IMR-90 (cell line): ENCODE measurements around the gene GNB1L. TPM values are rescaled to one million over a fixed set of nuclear protein-coding genes. Genes with fewer than 3 reads are reported as not detected.

ENCODE experiments used
- ATAC-seq: fragments of 200-7000 bp; cut with Tn5 transposase; 2 replicates; pipeline ENCODE4 v1.9.1; 2020; ENCODE audit warnings: low read depth, mild to moderate bottlenecking, moderate library complexity
- BruUV-seq: library from RNA; stranded (reverse); fragments of 400-500 nt; replicated peaks from 2 replicates; lab custom pipeline; 2021; lab: Mats Ljungman, UMichigan
- CTCF ChIA-PET: fragments of 300-600 bp; formaldehyde crosslinking; extraction: SDS; loops from one replicate; lab custom pipeline; 2021; ENCODE audit warnings: antibody characterized with exemption; lab: Yijun Ruan, JAX
- POLR2A ChIA-PET: fragments of 300-600 bp; sonication (Branson Sonifier 250); formaldehyde crosslinking; loops from one replicate; lab custom pipeline; 2022; ENCODE audit warnings: antibody characterized with exemption; ENCODE audit not compliant: unreplicated experiment; lab: Charles Lee
- DNase-seq: peaks from one replicate; pipeline ENCODE4 v3.0.0; 2013
- H2AFZ ChIP-seq: replicated peaks from 2 replicates; pipeline ENCODE3; 2013; ENCODE audit warnings: low read length, mild to moderate bottlenecking; ENCODE audit not compliant: poor library complexity
- H2AK5ac ChIP-seq: 2 replicates; pipeline ENCODE4 v1.6.1; 2013; ENCODE audit warnings: low read depth, low read length, inconsistent platforms
- H2AK9ac ChIP-seq: replicated peaks from 2 replicates; pipeline ENCODE3; 2013; ENCODE audit warnings: mild to moderate bottlenecking, low read depth, low read length, moderate library complexity; ENCODE audit not compliant: poor library complexity
- H2BK120ac ChIP-seq: 2 replicates; pipeline ENCODE4 v1.6.1; 2013; ENCODE audit warnings: low read depth, low read length, inconsistent platforms
- H2BK15ac ChIP-seq: 3 replicates; pipeline ENCODE4 v1.6.1; 2013; ENCODE audit warnings: low read depth, low read length, inconsistent platforms
- H2BK20ac ChIP-seq: 2 replicates; pipeline ENCODE4 v1.6.1; 2013; ENCODE audit warnings: low read depth, mild to moderate bottlenecking, inconsistent platforms, low read length, moderate library complexity
- H2BK5ac ChIP-seq: 2 replicates; pipeline ENCODE4 v1.6.1; 2013; ENCODE audit warnings: mild to moderate bottlenecking, low read depth, low read length, inconsistent platforms; ENCODE audit not compliant: poor library complexity, severe bottlenecking
- H3K14ac ChIP-seq: replicated peaks from 2 replicates; pipeline ENCODE4 v1.6.1; 2013; ENCODE audit warnings: low read depth, low read length, inconsistent platforms
- H3K18ac ChIP-seq: 2 replicates; pipeline ENCODE4 v1.6.1; 2013; ENCODE audit warnings: low read depth, low read length, control low read depth
- H3K23ac ChIP-seq: 2 replicates; pipeline ENCODE4 v1.6.1; 2013; ENCODE audit warnings: low read depth, low read length, inconsistent platforms
- H3K27ac ChIP-seq: 2 replicates; pipeline ENCODE4 v1.5.1; 2013; ENCODE audit warnings: mild to moderate bottlenecking, control low read depth, low read length; ENCODE audit not compliant: insufficient read depth
- H3K27me3 ChIP-seq: 2 replicates; pipeline ENCODE4 v1.6.1; 2013; ENCODE audit warnings: low read length; ENCODE audit not compliant: control insufficient read depth, insufficient read depth
- H3K36me3 ChIP-seq: 2 replicates; pipeline ENCODE4 v1.6.1; 2013; ENCODE audit warnings: low read length, mixed read lengths; ENCODE audit not compliant: control insufficient read depth, insufficient read depth
- H3K4ac ChIP-seq: 2 replicates; pipeline ENCODE4 v1.6.1; 2013; ENCODE audit warnings: low read depth, low read length, inconsistent platforms
- H3K4me1 ChIP-seq: 2 replicates; pipeline ENCODE4 v1.6.1; 2013; ENCODE audit warnings: low read length, mixed read lengths; ENCODE audit not compliant: control insufficient read depth, insufficient read depth
- H3K4me2 ChIP-seq: 2 replicates; pipeline ENCODE4 v1.6.1; 2013; ENCODE audit warnings: low read depth, mild to moderate bottlenecking, control low read depth, low read length, moderate library complexity
- H3K4me3 ChIP-seq: 2 replicates; pipeline ENCODE4 v1.5.1; 2013; ENCODE audit warnings: low read depth, mild to moderate bottlenecking, control low read depth, low read length, moderate library complexity; ENCODE audit not compliant: insufficient read depth
- H3K56ac ChIP-seq: 2 replicates; pipeline ENCODE4 v1.6.1; 2013; ENCODE audit warnings: low read length, inconsistent platforms; ENCODE audit not compliant: insufficient read depth; ENCODE audit errors: extremely low read depth
- H3K79me1 ChIP-seq, 2 experiments: 2 replicates each; pipeline ENCODE4 v1.6.1; 2013; ENCODE audit warnings: low read length in 2 of 2, inconsistent platforms in 1 of 2, low read depth in 1 of 2
- H3K9ac ChIP-seq: 2 replicates; pipeline ENCODE4 v1.6.1; 2013; ENCODE audit warnings: low read depth, low read length, control low read depth
- H3K9me1 ChIP-seq: 2 replicates; pipeline ENCODE4 v1.6.1; 2013; ENCODE audit warnings: low read length, inconsistent platforms; ENCODE audit not compliant: insufficient read depth
- H3K9me3 ChIP-seq: 2 replicates; pipeline ENCODE4 v1.6.1; 2013; ENCODE audit warnings: low read length; ENCODE audit not compliant: control insufficient read depth, insufficient read depth
- H4K20me1 ChIP-seq: 2 replicates; pipeline ENCODE4 v1.6.1; 2013; ENCODE audit warnings: low read length, inconsistent platforms; ENCODE audit not compliant: insufficient read depth
- H4K5ac ChIP-seq: 2 replicates; pipeline ENCODE4 v1.6.1; 2013; ENCODE audit warnings: mild to moderate bottlenecking, low read depth, low read length, control low read depth
- H4K8ac ChIP-seq, 2 experiments: 2 replicates each; pipeline ENCODE4 v1.6.1; 2013; ENCODE audit warnings: low read depth in 2 of 2, low read length in 2 of 2, control low read depth in 1 of 2, inconsistent platforms in 1 of 2
- H4K91ac ChIP-seq: 2 replicates; pipeline ENCODE4 v1.6.1; 2013; ENCODE audit warnings: low read depth, low read length, inconsistent platforms; ENCODE audit not compliant: insufficient read depth
- BHLHE40 ChIP-seq: fragments of 150-350 bp; IDR thresholded peaks from 2 replicates; pipeline ENCODE4 v1.6.1; 2016; ENCODE audit warnings: mild to moderate bottlenecking, low read depth, low read length
- CEBPB ChIP-seq: IDR thresholded peaks from 2 replicates; pipeline ENCODE4 v1.6.1; 2012; ENCODE audit warnings: low read depth, low read length, improper control_type of control experiment
- CHD1 ChIP-seq: IDR thresholded peaks from 2 replicates; pipeline ENCODE4 v1.6.1; 2012; ENCODE audit warnings: low read depth, low read length, improper control_type of control experiment
- CTCF ChIP-seq: conservative IDR thresholded peaks from 2 replicates; pipeline ENCODE4 v1.5.1; 2012; ENCODE audit warnings: mild to moderate bottlenecking, low read depth, low read length, improper control_type of control experiment
- ELK1 ChIP-seq: fragments of 150-350 bp; IDR thresholded peaks from 2 replicates; pipeline ENCODE4 v1.6.1; 2016; ENCODE audit warnings: low read depth, mild to moderate bottlenecking, low read length, moderate library complexity, borderline replicate concordance
- FOS ChIP-seq: fragments of 150-350 bp; IDR thresholded peaks from 2 replicates; pipeline ENCODE4 v1.6.1; 2016; ENCODE audit warnings: low read depth, low read length
- MAFK ChIP-seq: IDR thresholded peaks from 2 replicates; pipeline ENCODE4 v1.6.1; 2012; ENCODE audit warnings: low read depth, low read length, improper control_type of control experiment
- MAZ ChIP-seq: IDR thresholded peaks from 2 replicates; pipeline ENCODE4 v1.6.1; 2012; ENCODE audit warnings: low read depth, mild to moderate bottlenecking, low read length, improper control_type of control experiment, moderate library complexity, borderline replicate concordance
- MXI1 ChIP-seq: IDR thresholded peaks from 2 replicates; pipeline ENCODE4 v1.6.1; 2012; ENCODE audit warnings: low read depth, mild to moderate bottlenecking, low read length, moderate library complexity, borderline replicate concordance
- NFE2L2 ChIP-seq: fragments of 150-350 bp; IDR thresholded peaks from 2 replicates; pipeline ENCODE4 v1.6.1; 2016; ENCODE audit warnings: low read depth, mild to moderate bottlenecking, low read length
- POLR2A ChIP-seq: IDR thresholded peaks from 2 replicates; pipeline ENCODE4 v1.6.1; 2012; ENCODE audit warnings: mild to moderate bottlenecking, low read depth, low read length
- RAD21 ChIP-seq: IDR thresholded peaks from 2 replicates; pipeline ENCODE4 v1.6.1; 2012; ENCODE audit warnings: low read length, improper control_type of control experiment
- RCOR1 ChIP-seq: IDR thresholded peaks from 2 replicates; pipeline ENCODE4 v1.6.1; 2012; ENCODE audit warnings: mild to moderate bottlenecking, low read length, improper control_type of control experiment; ENCODE audit not compliant: insufficient replicate concordance
- RFX5 ChIP-seq: IDR thresholded peaks from 2 replicates; pipeline ENCODE4 v1.8.0; 2012; ENCODE audit warnings: low read depth, mild to moderate bottlenecking, low read length, moderate library complexity
- USF2 ChIP-seq: fragments of 150-350 bp; IDR thresholded peaks from 2 replicates; pipeline ENCODE4 v1.6.1; 2017; ENCODE audit warnings: mild to moderate bottlenecking, antibody characterized with exemption, low read length, low read depth
- WGBS, 2 experiments: methylation state at CpG; one replicate each; pipeline versions ENCODE4 v1.1.5 to v1.1.7; 2013; ENCODE audit warnings: missing lambda C conversion rate in 2 of 2; ENCODE audit not compliant: insufficient read length in 1 of 2; ENCODE audit errors: extremely low coverage in 2 of 2; 5-methylcytosine and 5-hydroxymethylcytosine counted together
- dilution Hi-C: fragments of 300-500 bp; cut with HindIII; formaldehyde crosslinking; loops from one replicate; pipeline ENCODE4 v1.14.3; 2018; ENCODE audit warnings: low sequenced_read_pairs; ENCODE audit not compliant: unreplicated experiment
- in situ Hi-C: fragments of 300-500 bp; cut with MboI; formaldehyde crosslinking; loops from 3 replicates; pipeline ENCODE4 v1.14.3; 2019; ENCODE audit warnings: low sequenced_read_pairs, inconsistent platforms, mixed read lengths
- intact Hi-C: fragments of 100-400 bp; cut with micrococcal nuclease; formaldehyde crosslinking; loops from 2 replicates; pipeline ENCODE4 v1.10.0; 2022
- polyA plus RNA-seq, 3 experiments: library from polyadenylated mRNA; depleted of rRNA; stranded (reverse); fragments of >200 nt; gene quantifications; 2 replicates each; pipeline ENCODE4 v1.2.3, GENCODE V29; 2012; ENCODE audit warnings: low replicate concordance in 1 of 3
- total RNA-seq: library from RNA; depleted of rRNA; stranded (reverse); fragments of >200 nt; gene quantifications from 2 replicates; pipeline ENCODE4 v1.2.3, GENCODE V29; 2012

Gene GNB1L
- total and polyA plus RNA-seq, 2 of the 4 experiments (the other 2 are of a cell fraction): 2.5 to 4.4 TPM

- H3K56ac ChIP-seq: no peak overlapping the region
Observed at GRCh38 chr22:19852177-19852781, 2.4 kb downstream of the GNB1L start.

More at GRCh38 chr22:19852177-19852781, 2.4 kb downstream of the GNB1L start:
- H3K4me1 ChIP-seq: peaks cover 18% of the 10 kb centered on the region
- H2BK5ac ChIP-seq: no peak overlapping the region
- no peak overlapping the region for H2BK20ac ChIP-seq
- H4K91ac ChIP-seq: no peak overlapping the region
- POLR2A ChIA-PET: no interaction called here
- in situ Hi-C loops: no loop called here
- H2AK9ac ChIP-seq: no peak overlapping the region
- CTCF ChIA-PET: no interaction called here
- H4K20me1 ChIP-seq: peaks cover 49% of the 10 kb centered on the region
- H3K36me3 ChIP-seq: peaks cover 27% of the 10 kb centered on the region
- peak overlapping the region; percentile 80; the same call in 1 of the 2 replicates for H3K4me2 ChIP-seq
- H3K14ac ChIP-seq: no peak overlapping the region
- no peak overlapping the region for H3K18ac ChIP-seq
- no peak overlapping the region for H2BK15ac ChIP-seq
- no peak overlapping the region for H3K4me3 ChIP-seq
- H3K79me1 ChIP-seq: peaks cover 23 to 87% of the 10 kb centered on the region in 2 experiments
- no peak overlapping the region for H2AFZ ChIP-seq
- H3K23ac ChIP-seq: peak overlapping the region; percentile 35; the same call in 1 of the 2 replicates
- intact Hi-C loops: loop anchor here (5.0 kb wide), 1 partner anchor 120 kb away; no protein-coding TSS in a partner anchor
- TF ChIP-seq POLR2A: no peak
- TF ChIP-seq CTCF: no peak
- no peak for TF ChIP-seq CHD1
- no peak for TF ChIP-seq USF2
- no peak for TF ChIP-seq MXI1
- no peak for TF ChIP-seq RCOR1
- TF ChIP-seq BHLHE40: no peak
- TF ChIP-seq RFX5: no peak
- no peak for TF ChIP-seq RAD21
- TF ChIP-seq ELK1: no peak
- TF ChIP-seq MAFK: no peak
- TF ChIP-seq FOS: no peak
- TF ChIP-seq CEBPB: no peak
- no peak for TF ChIP-seq MAZ
- TF ChIP-seq NFE2L2: no peak
- ATAC-seq: no peak
- H3K9ac ChIP-seq: no peak overlapping the region
- H2AK5ac ChIP-seq: no peak overlapping the region
- dilution Hi-C loops: no loop called here
- no peak overlapping the region for H4K5ac ChIP-seq
- peaks cover 26% of the 10 kb centered on the region for H3K9me1 ChIP-seq
- no peak overlapping the region for H4K8ac ChIP-seq
- H3K9me3 ChIP-seq: no peaks in the 10 kb centered on the region
- no peak overlapping the region for H2BK120ac ChIP-seq
- 93% methylated on average over 10 of the region's 12 CpGs; no CpG with 5 or more reads in 1 of the 2 experiments for WGBS, 2 experiments
- no peak overlapping the region for H3K27ac ChIP-seq
- no peak overlapping the region for H3K4ac ChIP-seq
- H3K27me3 ChIP-seq: no peaks in the 10 kb centered on the region
- DNase-seq: no peak
- no TSS peak for BruUV-seq
